Thyroid gland (tissue), 4 donors: ENCODE measurements around the gene CA10.

Source experiments
- CTCF ChIP-seq, 6 experiments: fragments of 200-600 bp in 3 of 6; fragments of 450-650 bp in 3 of 6; sonication (generic) in 3 of 6; IDR thresholded peaks; one replicate each; pipeline ENCODE4 v1.5.1; 2016 to 2019; ENCODE audit warnings: antibody characterized with exemption in 6 of 6, mild to moderate bottlenecking in 2 of 6, inconsistent platforms in 1 of 6, moderate library complexity in 1 of 6
- POLR2A ChIP-seq, 2 donors: fragments of 450-650 bp; IDR thresholded peaks; one replicate each; pipeline ENCODE4 v1.6.1; 2017; ENCODE audit warnings: antibody characterized with exemption in 2 of 2, mild to moderate bottlenecking in 2 of 2, moderate library complexity in 1 of 2

DNA sequence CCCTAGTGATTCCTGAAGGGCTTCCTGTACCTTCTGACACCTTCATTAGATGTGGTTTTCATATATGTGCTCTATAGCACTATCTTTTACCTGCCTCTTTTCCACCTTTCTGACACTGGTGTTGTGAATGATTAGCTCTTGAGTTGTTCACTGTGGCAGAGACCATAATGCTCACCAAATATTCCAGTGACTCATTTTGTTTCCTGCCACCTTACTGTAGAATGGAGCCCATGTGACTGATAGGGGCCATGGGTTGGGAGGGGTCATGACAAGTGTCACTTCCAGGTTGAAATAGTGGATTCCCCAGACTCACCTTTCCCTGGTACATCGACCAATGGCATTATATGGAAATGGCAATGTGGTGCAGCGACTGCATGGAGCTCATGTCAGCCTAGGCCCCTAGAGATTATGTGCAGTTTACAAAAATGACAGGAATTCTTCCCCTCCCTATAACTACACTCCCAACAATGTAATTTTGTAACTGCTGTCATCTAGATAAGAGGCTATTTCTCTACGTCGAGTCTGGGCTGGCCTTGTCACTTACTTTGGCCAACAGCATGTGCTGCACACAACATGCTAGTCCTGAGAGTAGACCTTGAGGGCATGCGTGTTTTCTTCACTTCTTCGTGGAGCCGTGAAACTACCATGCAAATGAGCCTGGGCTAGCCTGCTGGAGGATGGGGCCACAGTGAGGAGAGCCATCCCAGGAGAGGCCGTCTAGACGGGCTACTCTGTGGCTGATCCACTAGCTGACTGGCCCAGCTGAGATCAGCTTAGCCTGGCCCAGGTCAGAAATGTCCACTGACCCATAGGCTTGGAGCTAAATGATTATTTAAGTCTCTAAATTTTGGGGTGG, 409.5 kb downstream of the CA10 start:
- TF ChIP-seq POLR2A (IDR thresholded peaks at IDR 0.05) = no peak
- TF ChIP-seq CTCF (IDR thresholded peaks at IDR 0.05) = no peak
